IPS-18a (cell line): ENCODE measurements around the gene C11orf52.

Experiments
- H3K27ac ChIP-seq: one replicate; pipeline ENCODE4 v1.5.1; 2013; ENCODE audit warnings: low read length
- H3K27me3 ChIP-seq: one replicate; pipeline ENCODE4 v1.6.1; 2013; ENCODE audit warnings: mild to moderate bottlenecking, low read length; ENCODE audit not compliant: control insufficient read depth, insufficient read depth
- H3K36me3 ChIP-seq: one replicate; pipeline ENCODE4 v1.6.1; 2013; ENCODE audit warnings: low read depth, low read length; ENCODE audit not compliant: control insufficient read depth
- H3K4me1 ChIP-seq: one replicate; pipeline ENCODE4 v1.6.1; 2013; ENCODE audit warnings: low read depth, low read length; ENCODE audit not compliant: control insufficient read depth
- H3K4me3 ChIP-seq: one replicate; pipeline ENCODE4 v1.5.1; 2013; ENCODE audit warnings: low read length
- H3K9ac ChIP-seq: one replicate; pipeline ENCODE4 v1.6.1; 2013; ENCODE audit warnings: mild to moderate bottlenecking, low read length, moderate library complexity
- H3K9me3 ChIP-seq: one replicate; pipeline ENCODE4 v1.6.1; 2013; ENCODE audit warnings: low read depth, low read length; ENCODE audit not compliant: control insufficient read depth

C11orf52 gene

DNA sequence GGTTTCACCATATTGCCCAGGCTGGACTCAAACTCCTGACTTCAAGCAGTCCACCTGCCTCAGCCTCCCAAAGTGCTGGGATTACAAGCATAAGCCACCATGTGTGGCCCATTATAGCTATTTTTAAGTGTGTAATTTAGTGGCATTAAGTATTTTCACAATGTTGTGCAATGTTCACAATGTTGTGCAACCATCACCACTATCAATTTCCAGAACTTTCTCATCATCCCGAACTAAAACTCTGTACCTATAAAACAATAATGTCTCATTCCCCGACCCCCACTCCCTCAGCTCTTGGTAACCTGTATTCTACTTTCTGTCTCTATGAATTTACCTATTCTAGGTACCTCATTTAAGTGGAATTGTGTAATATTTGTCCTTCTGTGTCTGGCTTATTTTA is 31.9 kb upstream of the C11orf52 start:
- Histone ChIP-seq H3K9me3 (no peaks in the 10 kb centered on the region), H3K27ac (no peak overlapping the region), H3K4me1 (no peaks in the 10 kb centered on the region), H3K9ac (no peak overlapping the region), H3K27me3 (no peaks in the 10 kb centered on the region), H3K4me3 (no peak overlapping the region), H3K36me3 (no peaks in the 10 kb centered on the region)

DNA sequence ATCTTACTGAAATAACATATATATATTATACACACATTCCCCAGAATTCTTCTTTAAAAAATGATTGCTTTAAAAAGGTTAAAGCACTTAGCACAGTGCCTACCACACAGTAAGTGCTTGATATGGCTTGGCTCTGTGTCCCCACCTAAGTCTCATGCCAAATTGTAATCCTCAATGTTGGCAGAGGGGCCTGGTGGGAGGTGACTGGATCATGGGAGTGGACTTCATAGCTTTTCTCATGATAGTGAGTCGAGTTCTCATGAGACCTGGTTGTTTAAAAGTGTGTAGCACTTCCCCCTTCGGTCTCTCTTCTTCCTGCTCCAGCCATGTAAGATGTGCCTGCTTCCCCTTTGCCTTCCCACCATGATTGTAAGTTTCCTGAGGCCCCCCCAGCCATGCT is 13.3 kb upstream of the C11orf52 start:
- H3K27ac ChIP-seq: no peak overlapping the region

DNA sequence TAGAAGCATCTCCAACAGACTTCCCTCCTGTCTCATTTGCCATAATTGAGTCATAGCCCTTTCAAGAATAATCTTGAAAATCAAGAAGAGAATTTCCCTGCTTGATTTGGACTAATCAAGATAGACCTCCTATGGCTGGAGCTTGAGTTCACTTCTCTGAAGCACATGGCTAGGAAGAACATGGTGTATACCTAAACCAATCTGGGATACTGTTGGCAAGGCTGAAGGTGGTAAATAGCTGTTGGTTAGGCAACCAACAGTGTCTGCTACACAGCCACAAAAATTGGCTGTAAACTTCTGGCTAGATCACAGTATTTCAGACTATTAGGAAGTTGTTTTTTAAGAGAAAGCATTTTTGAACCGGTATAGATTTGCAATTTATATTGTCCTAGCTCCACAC is 12.0 kb upstream of the C11orf52 start:
- Histone ChIP-seq H3K27me3 (no peaks in the 10 kb centered on the region), H3K36me3 (no peaks in the 10 kb centered on the region), H3K4me1 (peaks cover 3% of the 10 kb centered on the region), H3K4me3 (no peak overlapping the region), H3K9me3 (no peaks in the 10 kb centered on the region), H3K9ac (no peak overlapping the region), H3K27ac (no peak overlapping the region)

More for the DNA sequence above, 13.3 kb upstream of the C11orf52 start:
- Histone ChIP-seq H3K36me3 (no peaks in the 10 kb centered on the region), H3K9me3 (no peaks in the 10 kb centered on the region), H3K4me3 (no peak overlapping the region), H3K27me3 (no peaks in the 10 kb centered on the region), H3K9ac (no peak overlapping the region), H3K4me1 (no peaks in the 10 kb centered on the region)

DNA sequence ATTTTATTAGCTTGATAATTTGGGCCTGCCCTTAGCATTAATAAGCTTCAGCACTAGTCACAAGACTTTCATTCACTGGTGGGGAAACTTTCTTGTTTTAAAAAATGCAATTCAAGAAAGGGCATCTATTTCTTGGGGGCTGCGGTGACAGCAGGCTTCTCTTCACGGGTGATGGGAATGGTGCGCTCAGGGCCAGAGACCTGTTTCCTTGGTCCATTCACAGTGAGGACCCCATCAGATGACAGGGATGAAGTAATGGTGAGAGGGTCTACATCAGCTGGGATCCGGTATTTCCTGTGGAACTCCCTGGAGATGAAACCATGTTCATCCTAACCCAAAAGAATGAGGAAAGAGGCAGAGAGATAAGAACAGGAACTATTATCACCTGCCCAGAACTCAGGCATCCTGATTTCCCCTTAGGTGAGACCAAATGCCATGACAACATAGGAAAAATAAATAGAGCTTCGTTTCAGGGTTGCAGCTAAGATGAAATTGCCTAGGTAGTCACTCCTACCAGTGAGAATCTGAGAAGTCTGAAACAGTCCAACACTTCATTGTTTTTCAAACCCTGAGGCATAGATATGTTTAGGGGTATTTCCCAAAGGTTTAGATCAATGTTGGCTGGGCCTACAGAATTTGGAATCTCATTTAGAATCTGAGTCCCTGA is 9.9 kb upstream of the C11orf52 start:
- H3K9me3 ChIP-seq: no peaks in the 10 kb centered on the region
- H3K27ac ChIP-seq: no peak overlapping the region
- no peak overlapping the region for H3K9ac ChIP-seq
- H3K27me3 ChIP-seq: no peaks in the 10 kb centered on the region
- no peak overlapping the region for H3K4me3 ChIP-seq
- H3K36me3 ChIP-seq: no peaks in the 10 kb centered on the region
- peaks cover 11% of the 10 kb centered on the region for H3K4me1 ChIP-seq

DNA sequence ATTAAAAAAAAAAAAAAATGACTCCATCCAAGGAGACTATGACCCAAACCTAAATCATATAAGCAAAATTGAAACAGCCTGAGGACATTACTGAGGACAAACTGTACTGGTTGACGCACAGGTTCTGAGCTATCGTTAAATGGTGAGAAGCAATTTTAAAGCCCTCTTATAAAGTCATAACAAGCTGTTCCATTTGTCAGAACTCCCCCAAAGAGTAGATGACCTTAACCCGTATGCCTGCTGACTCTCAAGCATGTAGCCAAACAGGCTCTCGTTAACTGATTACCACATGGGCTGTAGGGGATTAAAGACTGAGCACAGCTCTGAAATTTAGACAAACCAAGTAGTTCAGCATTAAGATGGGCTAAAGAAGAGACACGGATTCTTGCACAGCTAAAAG is 9.3 kb upstream of the C11orf52 start:
- Histone ChIP-seq H3K27ac (no peak overlapping the region), H3K9me3 (no peaks in the 10 kb centered on the region), H3K36me3 (no peaks in the 10 kb centered on the region), H3K9ac (no peak overlapping the region), H3K4me1 (peaks cover 11% of the 10 kb centered on the region), H3K27me3 (no peaks in the 10 kb centered on the region), H3K4me3 (no peak overlapping the region)

DNA sequence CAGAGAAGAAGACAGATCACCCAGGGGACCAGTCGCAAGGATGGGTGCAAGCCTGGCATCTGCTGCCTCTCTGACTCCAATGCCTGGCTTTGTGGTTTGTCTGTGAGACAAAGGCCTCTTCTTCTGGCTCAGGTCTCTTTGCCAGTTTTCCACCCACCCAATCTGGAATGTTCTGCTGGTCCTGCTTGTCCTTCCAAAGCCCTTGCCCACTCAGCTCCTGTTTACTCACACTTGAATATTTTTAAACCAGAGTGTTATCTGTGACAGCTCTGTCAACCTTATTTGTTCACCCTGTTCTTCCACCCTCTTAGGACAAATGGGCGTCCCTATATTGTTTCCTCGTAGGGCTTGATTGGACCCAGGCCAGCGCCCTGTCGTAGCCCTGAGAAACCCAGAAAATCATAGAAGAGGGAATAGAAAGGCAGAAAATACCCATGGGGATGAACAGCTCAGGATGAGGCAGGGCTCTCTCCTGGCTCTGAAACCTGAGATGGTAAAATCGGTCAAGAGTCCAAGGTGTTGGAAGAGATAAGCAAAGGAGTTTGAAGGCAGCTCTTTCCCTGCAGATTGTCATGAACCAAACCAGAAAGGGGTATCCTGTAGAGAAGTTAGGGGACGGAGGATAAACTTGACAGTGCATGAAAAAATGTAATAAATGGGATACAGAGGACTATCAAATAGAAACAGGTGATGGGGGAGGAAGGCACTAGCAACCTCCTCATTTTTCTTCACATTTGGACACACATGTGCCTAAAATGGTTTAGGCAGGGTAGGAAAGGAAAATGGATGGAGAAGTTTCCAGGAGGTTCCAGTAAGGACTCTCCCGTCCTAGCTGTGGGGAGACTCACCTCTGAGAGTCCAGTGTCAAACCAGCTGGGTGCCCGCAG is 7.8 kb upstream of the C11orf52 start:
- Histone ChIP-seq H3K27ac (no peak overlapping the region), H3K4me1 (peaks cover 11% of the 10 kb centered on the region), H3K4me3 (no peak overlapping the region), H3K9ac (no peak overlapping the region), H3K9me3 (no peaks in the 10 kb centered on the region), H3K27me3 (no peaks in the 10 kb centered on the region), H3K36me3 (no peaks in the 10 kb centered on the region)

DNA sequence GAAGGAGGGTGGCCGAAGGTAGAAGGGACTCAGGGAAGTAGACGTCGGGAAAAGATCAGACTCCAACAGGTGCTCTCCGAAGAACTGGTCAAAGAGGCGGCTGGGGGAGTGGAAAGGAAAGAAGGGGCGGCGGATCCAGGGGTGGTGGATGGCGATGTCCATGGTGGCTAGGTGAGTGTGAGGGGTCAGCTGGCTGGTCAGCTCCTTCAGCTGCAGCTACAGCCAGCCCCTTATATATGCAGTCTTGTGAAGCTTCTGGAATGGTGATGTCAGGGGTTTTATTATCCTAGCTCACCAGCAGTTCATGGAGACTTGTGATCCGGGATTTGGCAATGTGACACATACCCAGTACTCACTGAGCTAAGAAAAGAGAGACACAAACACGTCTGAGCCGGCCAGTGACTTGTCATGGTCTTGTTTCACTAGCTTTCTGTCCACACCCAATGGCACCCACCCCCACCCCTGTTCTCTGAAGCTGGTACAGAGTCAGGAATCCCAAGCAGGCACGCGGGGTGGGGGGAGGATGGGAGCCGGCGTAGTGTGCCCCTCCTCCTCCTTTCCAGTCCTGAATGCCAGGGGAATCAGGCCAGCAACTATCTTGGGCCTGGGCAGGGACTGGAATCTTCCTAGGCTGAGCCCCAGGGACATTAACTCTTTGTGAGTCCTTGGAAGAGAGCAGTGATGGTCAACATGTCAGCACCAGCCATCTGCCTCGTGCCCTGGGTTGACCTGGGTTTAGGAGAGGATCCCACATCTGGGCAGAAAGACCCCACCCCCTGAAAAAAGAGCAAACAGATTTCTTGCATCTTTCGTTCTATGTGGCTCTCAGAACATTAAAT is 6.9 kb upstream of the C11orf52 start, which contains the start of gene CRYAB:
CRYAB (minus strand) TSS at position 208 of the 839 bp plus-strand sequence; CDS start at position 162, 46 bp downstream.
- Histone ChIP-seq H3K27me3 (no peaks in the 10 kb centered on the region), H3K4me3 (no peak within 1 kb of the TSS), H3K9me3 (no peaks in the 10 kb centered on the region), H3K4me1 (peaks cover 11% of the 10 kb centered on the region), H3K27ac (no peak within 1 kb of the TSS), H3K36me3 (no peaks in the 10 kb centered on the region), H3K9ac (no peak within 1 kb of the TSS)

DNA sequence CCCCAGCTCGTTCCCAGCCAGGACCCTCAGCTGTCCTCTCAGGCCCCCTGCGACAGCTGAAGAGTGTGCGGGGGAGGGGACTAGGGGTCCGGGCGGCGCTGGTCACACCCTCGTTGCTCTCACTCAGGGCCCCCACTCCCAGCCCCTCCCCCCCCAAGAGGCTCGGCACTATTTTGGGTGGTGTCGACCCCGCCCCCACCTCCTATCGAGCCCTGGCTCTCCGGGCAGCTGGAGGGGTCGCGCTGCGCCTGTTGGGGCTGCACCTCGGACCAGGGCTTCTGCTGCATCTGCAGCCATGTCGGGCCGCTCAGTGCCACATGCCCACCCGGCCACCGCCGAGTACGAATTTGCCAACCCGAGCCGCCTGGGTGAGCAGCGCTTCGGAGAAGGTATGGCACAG is 6.2 kb upstream of the C11orf52 start, which contains the start of gene HSPB2:
HSPB2 (plus strand) TSS at position 200 of the 400 bp plus-strand sequence; CDS start at position 296, 96 bp downstream.
- Histone ChIP-seq H3K4me1 (peaks cover 11% of the 10 kb centered on the region), H3K27ac (no peak within 1 kb of the TSS), H3K27me3 (no peaks in the 10 kb centered on the region), H3K9me3 (no peaks in the 10 kb centered on the region), H3K4me3 (no peak within 1 kb of the TSS), H3K9ac (no peak within 1 kb of the TSS), H3K36me3 (no peaks in the 10 kb centered on the region)

DNA sequence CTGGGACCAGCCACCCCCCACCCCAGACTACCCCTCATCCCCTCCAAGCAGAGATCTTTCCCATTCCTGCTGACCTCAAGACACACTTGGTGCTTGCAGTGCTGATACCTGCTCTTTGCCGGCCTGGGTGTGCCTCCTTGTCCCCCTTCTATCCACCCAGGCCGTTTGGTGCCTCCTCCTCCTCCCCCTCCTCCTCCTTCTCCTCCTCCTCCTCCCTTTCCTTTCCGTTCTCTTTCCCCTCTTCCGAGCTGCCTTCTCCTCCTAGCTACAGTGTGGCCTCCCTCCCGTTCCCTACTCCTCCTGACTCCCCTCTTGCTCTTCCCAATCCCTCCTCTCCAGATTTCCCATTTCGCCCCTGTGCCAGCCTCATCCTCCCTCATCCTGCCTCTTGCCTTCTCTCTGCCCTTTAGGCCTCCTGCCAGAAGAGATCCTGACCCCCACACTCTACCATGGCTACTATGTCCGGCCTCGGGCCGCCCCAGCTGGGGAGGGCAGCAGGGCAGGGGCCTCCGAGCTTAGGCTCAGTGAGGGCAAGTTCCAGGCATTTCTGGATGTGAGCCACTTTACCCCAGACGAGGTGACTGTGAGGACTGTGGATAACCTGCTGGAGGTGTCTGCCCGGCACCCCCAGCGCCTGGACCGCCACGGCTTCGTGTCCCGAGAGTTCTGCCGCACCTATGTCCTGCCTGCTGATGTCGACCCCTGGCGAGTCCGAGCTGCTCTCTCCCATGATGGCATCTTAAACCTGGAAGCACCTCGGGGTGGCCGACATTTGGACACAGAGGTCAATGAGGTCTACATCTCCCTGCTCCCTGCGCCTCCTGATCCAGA is 5.5 kb upstream of the C11orf52 start:
- H3K4me3 ChIP-seq: no peak overlapping the region
- no peaks in the 10 kb centered on the region for H3K36me3 ChIP-seq
- no peak overlapping the region for H3K9ac ChIP-seq
- no peaks in the 10 kb centered on the region for H3K9me3 ChIP-seq
- H3K4me1 ChIP-seq: peaks cover 15% of the 10 kb centered on the region
- no peak overlapping the region for H3K27ac ChIP-seq
- no peaks in the 10 kb centered on the region for H3K27me3 ChIP-seq

DNA sequence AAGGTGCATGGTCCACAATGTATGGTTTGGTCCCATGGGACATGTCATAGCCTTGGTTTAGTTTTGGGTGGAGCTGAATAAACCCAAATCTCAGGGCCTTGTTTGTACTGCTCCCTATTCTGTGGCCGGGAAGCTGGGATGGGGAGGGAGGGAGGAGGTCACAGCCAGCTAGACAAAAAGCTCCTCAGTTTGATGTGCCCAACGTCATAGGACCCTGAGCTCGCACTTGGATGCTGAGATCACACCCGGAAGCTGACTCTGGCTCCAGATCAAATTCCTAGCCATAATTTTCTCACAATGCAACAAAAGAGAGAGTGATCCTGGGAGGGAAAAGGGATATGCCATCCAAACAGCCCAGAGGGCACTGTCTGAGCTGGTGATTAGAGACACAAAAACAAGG is 4.7 kb upstream of the C11orf52 start:
- no peaks in the 10 kb centered on the region for H3K27me3 ChIP-seq
- H3K36me3 ChIP-seq: no peaks in the 10 kb centered on the region
- peaks cover 21% of the 10 kb centered on the region for H3K4me1 ChIP-seq
- H3K9ac ChIP-seq: no peak overlapping the region
- H3K9me3 ChIP-seq: no peaks in the 10 kb centered on the region
- H3K27ac ChIP-seq: no peak overlapping the region
- no peak overlapping the region for H3K4me3 ChIP-seq
